ENCODE data around the gene GAMT. TPM values are rescaled to one million over a fixed set of nuclear protein-coding genes. Genes with fewer than 3 reads are reported as not detected.

The GAMT gene
- total and polyA plus RNA-seq, 2 of the 13 experiments (the other 11 are each of a cell fraction or from before 2014, with no cell fraction given): 115 to 124 TPM

GRCh38 chr19:1423436-1424191 lies 22.3 kb upstream of the GAMT start (continued):
- no peak for TF ChIP-seq ZNF574 (CRISPR knock-in tag; IDR thresholded peaks at IDR 0.05)
- no peak for TF ChIP-seq ZSCAN5A (CRISPR knock-in tag; IDR thresholded peaks at IDR 0.05; ENCODE audit: borderline replicate concordance)
- TF ChIP-seq PHF5A (CRISPR knock-in tag; IDR thresholded peaks at IDR 0.05; ENCODE audit: low read depth, unreplicated experiment): no peak
- TF ChIP-seq HNRNPUL1 (IDR thresholded peaks at IDR 0.05; ENCODE audit: low read depth, low read length): no peak
- no peak for TF ChIP-seq ZNF737 (CRISPR knock-in tag; IDR thresholded peaks at IDR 0.05; ENCODE audit: borderline replicate concordance)
- no peak for TF ChIP-seq ZNF839 (CRISPR knock-in tag; IDR thresholded peaks at IDR 0.05; ENCODE audit: borderline replicate concordance)
- TF ChIP-seq IRF2 (CRISPR knock-in tag; IDR thresholded peaks at IDR 0.05): no peak
- 0 out of 2 replicates have a peak, but pooled peaks have one; percentile 17 for TF ChIP-seq NR0B2 (CRISPR knock-in tag; IDR thresholded peaks at IDR 0.05)
- no peak for TF ChIP-seq THAP8 (CRISPR knock-in tag; IDR thresholded peaks at IDR 0.05; ENCODE audit: borderline replicate concordance)
- TF ChIP-seq PRPF4 (IDR thresholded peaks at IDR 0.05; ENCODE audit: low read depth, low read length, poor library complexity, severe bottlenecking): peak; percentile 94
- no peak for TF ChIP-seq ZBTB46 (CRISPR knock-in tag; IDR thresholded peaks at IDR 0.05; ENCODE audit: borderline replicate concordance)
- TF ChIP-seq TBX2 (CRISPR knock-in tag; IDR thresholded peaks at IDR 0.05; ENCODE audit: borderline replicate concordance): no peak
- TF ChIP-seq ZNF549 (CRISPR knock-in tag; IDR thresholded peaks at IDR 0.05): no peak
- no peak for TF ChIP-seq CENPX (CRISPR knock-in tag; IDR thresholded peaks at IDR 0.05)
- no peak for TF ChIP-seq ZNF18 (CRISPR knock-in tag; IDR thresholded peaks at IDR 0.05; ENCODE audit: insufficient replicate concordance)
- no peak; the same call in 1 of the 2 replicates for TF ChIP-seq ZNF891 (CRISPR knock-in tag; IDR thresholded peaks at IDR 0.05)
- no peak for TF ChIP-seq SALL2 (CRISPR knock-in tag; IDR thresholded peaks at IDR 0.05)
- TF ChIP-seq SMAD1 (CRISPR knock-in tag; IDR thresholded peaks at IDR 0.05; ENCODE audit: borderline replicate concordance, low read depth): no peak
- no peak for TF ChIP-seq U2AF2 (IDR thresholded peaks at IDR 0.05; ENCODE audit: low read depth, low read length)
- TF ChIP-seq ZNF777 (CRISPR knock-in tag; IDR thresholded peaks at IDR 0.05): no peak

All from HepG2 (cell line).